HG02678 (cell line): ENCODE measurements around the gene KRTAP10-8.
"Not testable (repeated sequence)": the region's sequence is repeated elsewhere in the genome, so short reads cannot be mapped to it uniquely, and the experiment has no call there.

Experiments used
- ATAC-seq: cut with Tn5 transposase; IDR thresholded peaks from one replicate; pipeline ENCODE4 v1.9.1; 2021; ENCODE audit warnings: mild to moderate bottlenecking, moderate library complexity; ENCODE audit not compliant: unreplicated experiment

The KRTAP10-8 gene

DNA sequence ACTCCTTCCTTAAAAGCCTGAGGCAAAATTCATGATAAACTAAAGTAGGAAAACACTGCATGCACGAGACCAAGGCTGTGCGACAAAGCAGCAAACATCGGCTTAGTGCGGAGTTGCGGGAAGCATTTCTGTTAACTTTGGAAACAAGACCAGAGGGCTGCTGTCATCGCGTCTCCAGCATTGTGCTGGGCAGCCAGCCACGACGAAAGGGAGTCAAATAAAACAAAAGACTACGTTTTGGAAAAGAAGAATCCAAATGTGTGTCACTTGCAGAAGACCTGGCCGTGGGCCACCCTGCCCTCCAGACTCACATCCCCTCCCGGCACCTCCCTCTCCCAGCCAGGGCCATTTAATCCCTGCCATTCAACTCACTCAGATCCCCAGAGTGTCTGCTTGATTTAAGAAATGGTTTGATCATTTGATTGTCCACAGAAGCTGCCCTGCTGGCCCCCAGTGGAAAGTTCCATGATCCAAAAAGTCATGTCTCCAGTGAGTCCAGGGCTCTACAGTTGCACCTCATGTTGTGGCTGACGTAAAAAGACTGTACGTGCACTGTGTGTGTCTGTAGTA, 31.9 kb downstream of the KRTAP10-8 start:
- ATAC-seq: no peak

DNA sequence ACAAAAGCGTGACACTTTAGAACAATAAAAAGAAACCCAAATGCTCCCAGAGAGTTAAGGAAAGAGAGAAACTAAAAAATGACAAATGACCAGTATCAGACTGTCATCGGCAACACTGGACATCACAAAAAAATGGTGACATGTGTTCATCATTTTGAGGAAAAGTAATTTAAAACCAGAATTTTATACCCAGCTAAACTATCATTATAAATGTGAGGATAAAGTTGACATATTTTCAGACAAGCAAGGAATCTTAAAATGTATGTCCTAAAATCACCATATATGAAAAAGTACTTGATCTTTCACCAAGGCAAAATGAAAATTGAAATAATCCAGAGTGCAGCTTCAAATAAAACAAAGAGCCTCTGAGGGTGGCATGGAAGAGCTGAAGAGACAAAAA, 33.0 kb downstream of the KRTAP10-8 start:
- ATAC-seq: no peak

DNA sequence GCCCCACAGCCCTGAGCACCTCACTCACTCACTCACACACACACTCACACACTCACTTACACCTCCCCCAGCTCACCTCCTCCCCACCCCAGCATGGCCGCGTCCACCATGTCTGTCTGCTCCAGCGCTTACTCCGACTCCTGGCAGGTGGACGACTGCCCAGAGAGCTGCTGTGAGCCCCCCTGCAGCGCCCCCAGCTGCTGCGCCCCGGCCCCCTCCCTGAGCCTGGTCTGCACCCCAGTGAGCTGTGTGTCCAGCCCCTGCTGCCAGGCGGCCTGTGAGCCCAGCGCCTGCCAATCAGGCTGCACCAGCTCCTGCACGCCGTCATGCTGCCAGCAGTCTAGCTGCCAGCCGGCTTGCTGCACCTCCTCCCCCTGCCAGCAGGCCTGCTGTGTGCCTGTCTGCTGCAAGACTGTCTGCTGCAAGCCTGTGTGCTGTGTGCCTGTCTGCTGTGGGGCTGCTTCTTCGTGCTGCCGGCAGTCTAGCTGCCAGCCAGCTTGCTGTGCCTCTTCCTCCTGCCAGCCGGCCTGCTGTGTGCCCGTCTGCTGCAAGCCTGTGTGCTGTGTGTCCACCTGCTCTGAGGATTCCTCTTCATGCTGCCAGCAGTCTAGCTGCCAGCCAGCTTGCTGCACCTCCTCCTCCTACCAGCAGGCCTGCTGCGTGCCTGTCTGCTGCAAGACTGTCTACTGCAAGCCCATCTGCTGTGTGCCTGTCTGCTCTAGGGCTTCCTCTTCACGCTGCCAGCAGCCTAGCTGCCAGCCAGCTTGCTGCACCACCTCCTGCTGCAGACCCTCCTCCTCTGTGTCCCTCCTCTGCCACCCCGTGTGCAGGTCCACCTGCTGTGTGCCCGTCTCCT, 34.7 kb downstream of the KRTAP10-8 start, which contains the start of gene KRTAP10-11:
TSS of gene KRTAP10-11 (plus strand) at position 49 of the 856 bp plus-strand sequence. CDS start at position 94, 45 bp downstream.
- not testable (repeated sequence) for ATAC-seq

DNA sequence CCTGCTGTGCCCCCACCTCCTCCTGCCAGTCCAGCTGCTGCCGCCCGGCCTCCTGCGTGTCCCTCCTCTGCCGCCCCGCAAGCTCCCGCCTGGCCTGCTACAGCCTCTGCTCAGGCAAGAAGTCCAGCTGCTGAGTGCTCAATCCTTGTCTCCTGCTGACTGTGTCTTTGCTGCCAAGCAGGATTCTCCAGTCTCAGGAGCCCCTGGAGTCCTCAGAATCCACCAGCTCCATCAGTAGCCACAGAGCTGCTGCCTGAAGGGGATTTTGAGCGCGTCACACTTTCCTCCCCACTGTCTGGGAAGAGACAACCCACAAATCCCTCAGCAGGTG, 35.3 kb downstream of the KRTAP10-8 start:
- no peak for ATAC-seq

DNA sequence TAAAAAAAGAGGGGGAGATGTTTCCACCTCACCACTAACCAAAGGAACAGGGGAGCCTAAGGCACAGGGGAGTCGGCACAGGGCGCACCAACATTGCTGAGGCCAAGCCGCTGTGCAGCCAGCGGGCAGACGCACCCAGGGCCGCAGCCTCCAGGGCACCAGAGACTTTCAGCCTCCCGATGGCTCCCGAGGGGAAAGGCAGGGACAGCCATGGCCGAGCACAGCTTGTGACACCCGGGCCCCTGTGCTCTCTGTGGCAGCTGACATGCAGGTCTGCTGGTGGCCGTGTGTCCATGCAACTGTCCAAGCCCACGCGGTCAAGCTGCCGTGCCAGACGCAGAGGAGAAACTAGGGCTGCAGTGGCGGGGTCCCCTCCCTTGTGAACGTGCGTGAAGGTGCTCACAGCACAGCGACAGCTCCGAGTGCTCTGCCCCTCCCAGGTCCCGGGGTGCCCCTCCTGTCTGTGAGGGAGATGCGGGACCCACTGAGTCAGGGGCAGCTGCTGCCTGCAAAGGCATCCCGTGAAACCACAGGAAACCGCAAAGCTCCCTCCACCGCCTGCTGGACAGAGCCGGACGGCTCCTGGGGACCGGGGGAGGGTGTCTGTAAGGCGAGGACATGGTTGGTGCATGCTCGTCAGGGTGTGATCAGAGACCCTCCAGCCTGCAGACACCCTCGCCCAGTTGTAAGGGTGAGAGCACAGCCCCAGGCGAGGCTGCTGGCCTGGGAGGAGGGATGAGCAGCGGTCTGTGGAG, 36.9 kb downstream of the KRTAP10-8 start:
- no peak for ATAC-seq

DNA sequence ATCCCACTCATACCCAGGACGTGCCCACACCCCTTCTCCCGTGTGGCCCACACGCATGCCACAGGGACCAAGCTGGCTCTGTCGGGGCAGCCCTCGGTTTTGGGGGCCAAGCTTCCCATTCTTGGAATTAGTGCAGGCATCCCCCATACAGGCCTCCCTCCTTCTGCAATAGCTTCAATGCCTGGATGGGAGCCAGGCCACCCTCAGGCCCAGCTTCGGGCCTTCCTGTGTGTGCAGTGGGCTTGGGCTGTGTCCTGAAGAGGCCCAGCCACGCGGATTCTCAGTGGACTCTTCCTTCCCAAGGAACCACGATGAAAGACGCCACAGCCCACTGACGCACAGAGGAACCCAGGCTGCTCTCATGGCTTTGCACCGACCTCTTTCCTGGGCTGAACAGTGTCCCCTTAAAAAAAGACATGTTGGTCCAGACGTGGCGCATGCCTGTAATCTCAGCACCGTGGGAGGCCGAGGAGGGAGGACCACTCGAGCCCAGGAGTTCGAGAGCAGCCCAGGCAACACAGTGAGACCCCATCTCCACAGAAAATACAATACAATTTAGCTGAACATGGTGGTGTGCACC, 37.7 kb downstream of the KRTAP10-8 start:
- ATAC-seq: no peak

DNA sequence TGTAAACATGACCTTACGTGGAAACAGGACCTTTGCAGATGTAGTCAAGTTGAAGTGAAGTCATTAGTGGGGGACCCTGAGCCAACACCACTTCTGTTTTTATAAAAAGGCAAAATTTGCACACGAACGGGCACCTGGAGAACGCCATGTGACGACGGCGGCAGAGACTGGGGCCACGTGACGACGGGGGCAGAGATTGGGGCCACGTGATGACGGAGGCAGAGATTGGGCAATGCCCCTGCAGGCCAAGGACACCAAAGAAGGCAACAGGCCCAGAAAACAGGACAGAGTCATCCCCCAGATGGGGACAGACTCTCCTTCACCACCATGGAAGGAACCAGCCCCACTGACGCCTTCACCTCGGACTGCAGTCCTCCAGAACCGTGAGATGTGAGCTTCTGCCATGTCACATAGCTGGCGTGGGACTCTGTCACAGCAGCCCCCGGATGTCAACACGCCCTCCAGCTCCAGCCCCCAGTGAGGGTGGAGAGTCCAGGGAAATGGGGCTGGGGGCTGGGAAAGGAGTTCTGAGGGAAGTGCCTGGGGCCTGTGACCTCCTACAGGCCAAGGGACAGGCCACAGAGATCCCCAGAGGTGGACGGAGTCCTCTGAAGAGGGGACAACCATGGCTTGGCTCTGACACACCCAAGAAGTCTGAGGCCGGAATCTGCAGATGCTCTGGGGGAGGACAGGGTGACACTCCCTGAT, 38.5 kb downstream of the KRTAP10-8 start:
- ATAC-seq: no peak

DNA sequence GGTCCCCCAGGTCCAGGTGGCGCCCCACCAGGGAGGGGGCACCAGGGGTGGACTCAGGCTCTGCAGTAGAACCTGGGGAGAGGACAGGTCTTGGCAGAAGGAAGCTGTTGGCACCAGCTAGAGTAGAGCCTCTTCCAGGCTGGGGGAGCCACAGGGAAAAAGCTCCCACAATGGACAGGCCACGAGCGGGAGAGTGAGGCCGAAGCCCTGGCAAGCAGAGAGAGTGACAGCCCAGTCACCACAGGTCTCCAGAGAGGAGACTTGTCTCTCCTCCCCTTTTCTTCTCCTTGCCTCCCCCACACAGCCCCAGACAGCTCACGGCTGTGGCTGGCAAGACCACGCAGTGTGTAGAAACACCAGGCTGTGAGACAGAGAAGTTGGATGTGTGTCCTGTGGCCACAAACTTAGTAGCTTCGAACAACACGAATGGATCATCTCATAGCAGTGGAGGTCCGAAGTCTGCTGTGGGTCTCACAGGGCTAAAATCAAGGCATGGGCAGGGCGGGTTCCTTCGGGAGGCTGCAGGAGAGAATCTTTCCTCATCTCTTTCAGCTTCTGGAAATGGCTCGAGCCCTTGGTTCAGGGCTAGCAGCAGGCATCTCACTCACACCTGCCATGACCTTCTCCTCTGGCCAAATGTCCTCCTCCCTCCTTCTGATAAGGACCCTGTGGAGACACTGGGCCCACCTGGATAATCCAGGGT, 39.2 kb downstream of the KRTAP10-8 start:
- no peak for ATAC-seq

DNA sequence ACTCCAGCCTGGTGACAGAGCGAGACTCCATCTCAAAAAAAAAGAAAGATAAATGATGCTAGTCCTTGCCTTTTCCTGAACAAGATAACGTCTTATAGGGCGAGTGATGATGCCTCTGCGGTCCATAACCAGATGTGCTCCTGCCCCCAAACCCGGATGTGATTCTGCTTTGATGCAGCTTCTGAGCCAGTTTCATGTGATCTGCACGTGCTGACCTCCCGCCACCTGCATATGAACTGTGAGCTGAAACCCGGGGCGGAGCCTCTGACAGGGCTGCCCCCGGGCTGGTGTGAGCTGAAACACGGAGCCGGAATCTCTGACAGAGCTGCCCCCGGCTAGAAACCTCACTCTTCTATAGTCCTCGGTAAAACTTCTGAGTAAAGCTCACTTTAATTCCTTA, 41.2 kb downstream of the KRTAP10-8 start:
- ATAC-seq: no peak

DNA sequence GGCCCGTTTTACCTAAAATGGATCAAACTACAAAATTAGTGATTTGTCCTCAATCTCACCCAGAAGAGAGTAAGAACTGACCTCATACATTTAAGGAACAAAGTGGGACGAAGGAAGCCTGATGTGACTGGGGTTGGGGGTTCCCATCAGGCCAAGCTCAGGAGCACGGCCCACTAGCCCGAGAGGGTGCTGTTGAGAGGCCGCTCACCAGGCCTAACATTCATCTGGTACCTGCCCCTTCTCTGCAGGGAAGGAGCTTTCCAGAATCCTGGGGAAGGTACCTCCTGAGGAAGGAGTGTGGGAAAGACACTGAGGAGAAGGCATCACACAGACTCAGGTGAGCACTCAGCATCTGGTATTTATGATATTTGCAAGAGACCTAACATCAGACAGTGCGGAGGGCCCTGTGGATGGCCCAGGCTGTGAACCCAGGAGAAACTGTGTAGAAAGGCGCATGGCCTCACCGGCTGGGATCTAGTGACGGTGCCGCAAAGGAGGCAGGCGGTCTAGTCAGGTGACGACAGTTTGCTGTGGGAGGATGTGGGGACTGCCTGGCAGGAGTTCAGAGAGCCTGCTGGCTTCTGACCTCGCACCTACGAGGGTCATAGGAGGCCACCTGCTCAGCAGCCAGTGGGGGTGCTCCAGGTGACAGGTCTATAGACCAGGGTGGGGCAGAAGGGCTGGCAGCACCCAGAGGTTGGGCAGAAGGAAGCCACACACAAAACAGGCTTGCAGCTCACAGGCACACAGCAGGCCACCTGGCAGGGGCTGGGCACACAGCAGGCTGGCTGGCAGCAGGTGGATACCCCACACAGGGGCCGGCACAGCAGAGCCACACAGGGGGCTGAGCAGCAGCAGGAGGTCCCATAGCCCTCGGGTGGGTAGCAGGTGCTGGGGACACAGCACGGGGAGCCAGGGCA, 42.0 kb downstream of the KRTAP10-8 start:
- no peak for ATAC-seq

DNA sequence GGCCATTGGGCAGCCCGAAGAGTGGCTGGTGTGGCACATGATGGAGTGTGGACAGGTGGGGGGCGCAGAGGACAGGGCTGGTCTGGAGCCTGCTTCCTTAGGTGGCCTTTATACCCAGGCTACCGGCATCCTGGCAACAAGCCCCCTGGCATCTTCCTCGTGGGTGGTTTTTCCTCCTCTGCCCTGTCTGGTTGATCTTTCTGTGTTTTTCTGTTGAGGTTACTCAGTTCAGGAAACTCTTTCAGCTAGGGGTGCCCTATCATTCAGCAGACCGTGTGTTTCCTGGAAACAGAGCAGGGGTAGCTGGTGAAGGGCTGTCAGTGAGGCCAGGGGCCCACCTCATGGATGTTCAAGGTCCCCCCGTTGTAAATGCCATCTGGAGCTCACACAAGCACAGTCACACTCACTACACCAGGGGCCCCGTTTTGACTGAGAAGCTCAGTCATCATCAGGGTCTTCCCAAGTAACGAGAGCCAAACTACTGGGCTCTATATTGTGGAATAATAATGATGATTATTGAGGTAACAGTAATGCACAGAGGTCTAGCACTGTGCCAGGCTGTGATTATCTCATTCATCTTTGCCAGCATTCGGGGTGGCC, 42.8 kb downstream of the KRTAP10-8 start, which contains the start of gene KRTAP12-4:
TSS of gene KRTAP12-4 (minus strand) at position 84 of the 600 bp plus-strand sequence. CDS start at position 39, 45 bp downstream.
- ATAC-seq: no peak

DNA sequence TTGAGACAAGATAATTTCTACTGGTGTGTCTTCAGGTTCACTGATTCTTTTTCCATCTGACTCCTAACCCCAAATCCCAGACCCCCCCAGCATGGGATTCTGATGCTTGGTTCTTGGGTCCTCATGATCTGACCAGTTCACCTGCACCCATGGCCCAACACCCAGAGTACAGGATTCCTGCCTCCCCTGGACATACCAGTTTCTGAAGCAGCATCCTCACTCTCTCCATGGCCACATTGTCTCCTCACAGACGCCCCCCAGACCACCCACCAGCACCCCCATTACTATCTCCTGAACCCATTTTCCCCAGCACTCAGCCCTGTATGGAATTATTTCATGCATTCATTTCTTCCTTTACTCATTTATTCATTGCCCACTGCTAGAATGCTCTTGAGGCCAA, 45.0 kb downstream of the KRTAP10-8 start:
- ATAC-seq: no peak

DNA sequence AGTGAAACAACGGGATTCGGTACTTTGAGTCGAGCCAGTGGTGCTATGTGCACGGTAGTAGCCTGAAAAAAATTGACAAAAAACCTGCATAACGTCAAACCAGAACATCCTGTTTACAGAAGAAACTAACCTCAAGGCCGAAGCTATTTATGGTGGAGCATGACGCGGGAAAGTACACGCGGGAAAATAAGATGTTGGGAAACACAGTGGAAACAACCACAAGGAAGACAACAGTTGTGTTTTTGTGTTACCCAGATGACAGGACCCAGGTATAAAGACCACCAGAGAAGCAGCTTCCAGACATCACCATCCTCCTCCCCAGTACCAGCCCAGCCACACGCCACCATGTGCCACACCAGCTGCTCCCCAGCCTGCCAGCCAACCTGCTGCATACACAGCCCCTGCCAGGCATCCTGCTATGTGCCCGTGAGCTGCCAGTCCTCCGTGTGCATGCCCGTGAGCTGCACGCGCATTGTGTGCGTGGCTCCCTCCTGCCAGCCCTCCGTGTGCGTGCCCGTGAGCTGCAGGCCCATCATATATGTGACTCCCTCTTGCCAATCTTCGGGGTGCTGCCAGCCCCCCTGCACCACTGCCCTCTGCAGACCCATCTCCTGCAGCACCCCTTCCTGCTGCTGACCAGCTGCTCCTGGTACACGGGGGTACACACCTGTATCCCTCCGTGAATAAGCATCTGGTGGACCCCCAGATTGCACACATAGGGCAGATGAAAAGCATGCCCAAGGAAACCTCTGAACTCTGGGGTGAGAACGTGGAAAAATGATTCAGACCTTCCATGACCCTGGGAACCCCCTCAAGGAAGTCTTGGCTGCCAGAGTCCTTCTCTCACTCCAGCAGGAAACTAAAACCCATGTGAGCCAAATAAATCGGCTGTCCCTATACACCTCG, 46.0 kb downstream of the KRTAP10-8 start, which contains the start of gene KRTAP12-3:
TSS of gene KRTAP12-3 (plus strand) at position 298 of the 906 bp plus-strand sequence. CDS start at position 346, 48 bp downstream.
- ATAC-seq: no peak

DNA sequence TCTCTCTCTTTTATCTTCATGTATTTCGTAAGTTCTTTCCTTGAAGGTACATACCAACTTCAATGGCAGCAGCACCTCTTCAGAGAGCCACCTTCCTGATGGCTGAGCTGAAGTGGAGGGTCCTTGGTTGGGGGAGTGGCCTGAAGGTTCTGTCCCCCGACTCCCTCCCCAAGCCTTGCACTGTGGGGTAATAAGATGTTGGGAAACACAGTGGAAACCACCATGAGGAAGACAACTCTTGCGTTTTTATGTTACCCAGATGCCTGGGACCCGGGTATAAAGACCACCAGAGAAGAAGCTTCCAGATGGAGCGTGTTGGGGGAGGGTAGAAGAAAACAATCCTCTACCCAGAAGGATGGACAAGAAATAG, 46.6 kb downstream of the KRTAP10-8 start:
- ATAC-seq: no peak

DNA sequence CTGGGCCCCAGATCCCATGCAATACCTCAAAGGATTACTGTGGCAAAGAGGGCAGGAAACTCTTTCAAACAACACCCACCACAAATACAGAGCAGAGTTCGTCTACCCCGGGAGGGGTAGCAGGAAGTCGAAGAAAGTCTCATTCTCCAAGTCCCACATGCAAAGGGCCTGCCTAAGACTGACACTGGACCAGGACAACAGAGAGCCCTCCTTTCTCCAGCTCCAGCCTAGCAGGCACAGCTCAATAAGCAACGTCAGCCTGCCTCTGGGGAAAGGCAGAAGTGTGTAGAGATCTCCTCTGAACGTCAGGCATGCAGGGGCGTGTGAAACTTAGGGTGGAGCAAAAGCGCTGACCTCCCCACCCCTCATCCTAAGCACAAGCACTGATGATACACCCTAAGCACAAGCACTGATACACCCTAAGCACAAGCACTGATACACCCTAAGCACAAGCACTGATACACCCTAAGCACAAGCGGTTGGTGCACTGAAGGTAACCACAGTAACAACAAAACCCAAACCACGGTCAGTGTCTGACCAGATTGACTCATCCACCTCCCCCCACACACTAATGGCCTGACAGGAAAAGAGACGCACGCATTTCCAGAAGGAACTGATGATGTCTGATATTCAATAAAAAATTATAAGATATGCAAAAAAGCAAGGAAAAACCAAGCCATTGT, 47.2 kb downstream of the KRTAP10-8 start:
- ATAC-seq: no peak

DNA sequence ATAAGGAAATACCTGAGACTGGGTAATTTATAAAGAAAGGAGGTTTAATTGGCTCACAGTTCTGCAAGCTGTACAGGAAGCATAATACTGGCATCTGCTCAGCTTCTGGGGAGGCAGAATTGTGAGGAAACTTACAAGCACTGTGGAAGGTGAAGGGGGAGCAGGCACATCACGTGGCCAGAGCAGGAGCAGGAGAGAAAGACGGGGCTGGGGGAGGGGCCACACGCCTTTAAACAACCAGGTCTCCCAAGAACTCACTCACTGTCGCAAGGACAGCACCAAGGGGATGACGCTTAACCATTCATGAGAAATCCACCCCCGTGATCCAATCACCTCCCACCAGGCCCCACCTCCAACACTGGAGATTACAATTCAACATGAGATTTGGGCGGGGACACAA, 49.7 kb downstream of the KRTAP10-8 start:
- not testable (repeated sequence) for ATAC-seq
